Stimulated activated CD8-positive, alpha-beta memory T cell treated with anti-CD3 and anti-CD28 coated beads, Interleukin-15, amount 100 ng/mL, for 1 hour (primary cell): Measurements from ENCODE around the gene IRF9.

ENCODE experiments used
- DNase-seq: peaks from one replicate; pipeline ENCODE4 v3.0.0-alpha.2; 2020; ENCODE audit warnings: low read depth

The IRF9 gene

DNA sequence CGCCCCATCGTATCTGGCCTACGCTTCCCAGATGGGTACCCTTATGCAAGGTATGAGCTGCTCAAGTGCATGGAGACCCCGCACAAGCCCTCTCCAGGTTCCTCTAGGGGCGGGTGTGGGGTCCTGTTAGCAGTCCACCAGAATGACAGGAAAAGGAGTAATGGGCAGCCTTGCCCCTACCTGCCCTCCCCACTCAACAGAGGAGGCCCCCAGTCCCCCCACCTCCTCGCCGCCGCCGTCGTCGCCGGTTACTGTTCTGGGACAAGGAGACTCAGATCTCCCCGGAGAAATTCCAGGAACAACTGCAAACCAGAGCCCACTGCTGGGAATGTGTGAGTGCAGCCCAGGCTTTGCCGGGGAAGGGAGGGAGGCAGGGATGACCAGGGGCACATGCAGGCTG lies 16.8 kb downstream of the IRF9 start:
- DNase-seq = no peak

DNA sequence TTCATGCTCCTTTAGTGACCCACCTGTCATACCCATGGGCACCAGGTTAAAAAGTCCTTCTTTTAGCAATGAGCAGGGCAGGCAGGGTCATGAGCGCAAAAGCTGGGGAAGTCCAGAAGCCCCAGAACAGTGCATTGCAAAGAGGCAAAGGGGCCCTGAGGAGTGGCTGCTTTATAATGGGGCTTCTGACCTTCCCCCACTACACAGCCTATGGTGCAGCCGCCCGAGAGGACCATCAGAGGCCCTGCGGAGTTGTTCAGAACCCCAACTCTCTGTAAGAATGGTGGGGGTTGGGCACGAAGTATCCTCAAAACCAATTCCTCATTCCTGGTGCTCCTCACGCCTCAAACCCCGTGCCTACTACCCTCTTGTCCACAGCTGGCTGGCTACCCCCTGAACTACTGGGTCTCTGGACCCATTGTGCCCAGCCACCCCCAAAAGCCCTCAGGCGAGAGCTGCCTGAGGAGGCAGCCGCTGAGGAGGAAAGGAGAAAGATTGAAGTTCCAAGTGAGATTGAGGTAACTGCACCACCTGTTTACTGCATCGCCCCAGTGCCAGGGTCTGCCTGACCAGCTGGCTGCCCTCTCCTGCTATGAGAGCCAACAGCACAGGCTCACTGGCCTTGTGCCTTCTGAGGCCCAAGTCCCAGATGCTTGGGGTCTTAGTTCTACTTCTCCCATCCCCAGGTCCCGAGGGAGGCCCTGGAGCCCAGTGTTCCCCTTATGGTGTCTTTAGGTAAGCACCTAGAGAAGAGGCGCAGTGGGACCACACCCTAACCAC lies 17.5 kb downstream of the IRF9 start:
- no peak for DNase-seq

DNA sequence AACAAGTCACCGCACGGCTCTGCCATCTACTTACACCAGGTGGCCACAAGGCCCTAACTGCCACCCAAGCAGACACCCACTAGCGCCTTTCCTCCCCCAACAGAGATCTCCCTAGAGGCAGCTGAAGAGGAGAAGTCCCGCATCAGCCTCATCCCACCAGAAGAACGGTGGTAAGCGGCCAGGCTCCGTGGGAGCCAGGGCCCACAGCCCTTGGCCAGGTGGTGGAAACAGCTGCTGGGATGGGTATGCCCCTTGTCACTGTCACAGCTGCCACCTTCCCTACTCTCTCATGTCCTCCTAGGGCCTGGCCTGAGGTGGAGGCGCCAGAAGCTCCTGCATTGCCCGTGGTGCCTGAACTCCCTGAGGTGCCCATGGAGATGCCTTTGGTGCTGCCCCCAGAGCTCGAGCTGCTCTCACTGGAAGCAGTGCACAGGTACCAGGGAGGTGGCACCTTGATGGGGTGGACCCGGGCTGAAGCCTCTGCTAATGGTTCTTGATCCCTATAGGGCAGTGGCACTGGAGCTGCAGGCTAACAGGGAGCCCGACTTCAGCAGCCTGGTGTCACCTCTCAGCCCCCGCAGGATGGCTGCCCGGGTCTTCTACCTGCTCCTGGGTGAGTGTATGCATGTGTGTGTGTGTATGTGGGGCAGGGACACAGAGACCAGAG lies 18.4 kb downstream of the IRF9 start:
- DNase-seq = no peak

DNA sequence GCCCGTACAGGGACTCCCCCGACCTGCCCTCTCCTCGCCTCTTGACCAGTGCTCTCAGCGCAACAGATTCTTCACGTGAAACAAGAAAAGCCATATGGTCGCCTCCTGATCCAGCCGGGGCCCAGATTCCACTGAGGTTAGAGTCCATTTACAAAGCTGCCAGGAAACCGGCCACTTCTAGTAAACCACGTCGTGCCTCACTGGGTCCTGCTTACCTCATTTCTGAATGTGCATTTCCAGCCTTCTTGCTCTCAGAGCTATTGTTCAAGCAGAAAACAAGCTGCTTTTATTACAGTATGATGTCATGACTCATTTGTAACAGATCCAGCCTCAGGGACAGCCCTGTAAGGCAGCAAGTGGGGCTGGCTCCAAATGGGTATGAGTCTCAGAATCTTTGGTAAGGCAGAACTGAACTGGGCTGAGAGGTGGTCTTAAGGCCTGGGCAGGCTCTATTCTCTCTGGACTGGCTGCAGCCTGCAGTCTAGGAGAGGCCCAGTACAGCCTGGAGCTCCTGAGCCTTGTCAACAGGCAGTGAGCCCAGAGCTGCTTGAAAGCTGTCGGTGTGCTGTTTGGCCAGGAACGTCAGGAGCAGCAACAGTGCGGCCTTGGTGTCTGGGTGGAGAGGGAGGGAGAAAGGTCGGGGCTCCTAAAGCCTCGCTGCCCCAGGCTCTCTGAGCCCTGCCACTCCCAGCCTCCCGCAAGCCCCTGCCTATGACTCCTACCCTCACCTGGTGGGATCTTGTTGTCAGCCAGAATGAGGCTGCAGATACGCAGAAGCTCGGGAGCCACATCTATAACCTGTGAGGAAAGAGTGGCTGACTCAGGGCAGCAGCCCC lies 19.1 kb downstream of the IRF9 start:
- DNase-seq = no peak

GRCh38 chr14:24181371-24182077 lies 20.5 kb downstream of the IRF9 start:
- DNase-seq = no peak

GRCh38 chr14:24182110-24182882 lies 21.2 kb downstream of the IRF9 start:
- DNase-seq = no peak

- no peak for DNase-seq
These were observed 22.0 kb downstream of the IRF9 start for GRCh38 chr14:24183014-24183481.

DNA sequence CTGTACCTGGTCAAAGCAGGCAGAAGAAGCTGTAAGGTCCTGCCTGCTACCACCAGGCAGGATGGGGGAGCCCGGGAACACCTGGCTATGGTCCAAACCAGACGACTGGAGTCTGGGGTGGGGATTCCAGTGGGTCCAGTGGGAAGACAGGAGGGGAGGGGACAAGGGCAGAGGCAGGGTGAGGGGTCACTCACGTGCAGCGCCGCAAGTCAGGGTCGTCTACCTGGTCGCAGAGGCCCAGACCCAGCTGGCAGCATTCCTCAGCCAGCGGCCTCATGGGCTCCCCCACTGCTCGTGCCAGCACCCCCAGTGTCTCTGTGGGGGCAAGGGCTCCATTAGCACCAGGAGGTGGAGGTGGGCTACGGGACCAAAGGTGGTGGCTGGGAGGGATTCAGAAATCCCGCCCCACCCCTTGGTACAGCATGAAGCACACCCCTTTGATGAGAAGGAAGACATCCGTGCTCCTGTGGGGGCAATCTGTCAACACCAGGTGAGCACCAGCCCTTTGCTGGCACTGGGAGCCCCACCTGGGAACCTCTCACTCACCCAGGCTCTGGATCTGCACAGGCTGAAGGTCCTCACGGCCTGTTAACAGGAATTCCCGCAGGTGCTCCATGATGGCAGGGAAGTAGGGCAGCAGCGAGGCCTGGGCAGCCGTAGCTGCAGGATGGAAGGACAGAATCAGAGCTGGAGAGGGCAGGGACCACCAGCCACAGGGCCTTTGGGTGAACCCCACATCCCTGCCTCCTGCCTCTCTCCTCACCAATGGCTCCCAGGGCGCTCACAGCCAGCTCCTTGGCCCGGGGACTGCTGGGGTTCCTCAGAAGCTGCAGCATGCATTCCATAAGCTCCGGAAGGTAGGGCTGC lies 23.3 kb downstream of the IRF9 start:
- DNase-seq = no peak

DNA sequence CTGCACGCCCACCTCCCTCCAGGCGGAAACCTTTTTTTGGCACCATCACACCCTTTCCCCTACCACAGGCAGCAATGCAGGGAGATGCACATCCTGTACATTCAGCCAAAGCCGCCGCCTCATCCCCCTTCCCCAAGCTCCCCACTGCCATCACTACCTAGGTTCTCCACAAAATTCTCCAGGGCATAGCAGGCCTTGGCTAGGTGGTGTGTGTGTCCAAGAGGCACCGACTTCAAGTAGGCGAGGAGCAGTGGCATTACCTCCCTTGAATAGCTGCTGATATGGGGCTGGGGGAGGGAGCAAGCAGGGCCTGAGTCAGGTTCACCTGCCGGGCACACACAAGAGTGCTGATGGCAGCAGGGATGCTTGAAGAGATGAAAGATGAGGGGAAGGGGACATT lies 24.0 kb downstream of the IRF9 start:
- DNase-seq = no peak

- no peak for DNase-seq
These were observed 24.7 kb downstream of the IRF9 start for GRCh38 chr14:24185741-24186140.

GRCh38 chr14:24186831-24187538 lies 25.9 kb downstream of the IRF9 start:
- DNase-seq = no peak

DNA sequence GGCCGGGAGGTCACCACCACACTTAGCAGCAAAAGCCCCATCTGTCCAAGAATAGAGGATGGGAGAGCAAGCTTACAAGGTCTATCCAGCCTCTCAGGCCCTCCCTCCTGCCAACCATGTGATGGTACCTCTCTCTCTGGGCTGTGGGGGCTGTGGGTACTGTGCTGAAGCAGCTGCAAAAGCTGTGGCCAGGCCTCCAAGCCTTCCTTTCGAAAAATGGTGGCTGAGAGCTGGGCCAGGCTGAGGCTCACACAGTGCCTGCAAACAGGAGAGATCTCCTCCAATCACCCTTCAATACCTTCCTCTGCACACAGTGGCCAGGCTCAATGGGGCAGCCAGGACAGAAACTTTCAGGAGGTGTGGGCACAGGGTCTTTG lies 26.5 kb downstream of the IRF9 start:
- DNase-seq = no peak

- peak; percentile 92 for DNase-seq
These were observed 27.4 kb downstream of the IRF9 start, which contains the start of gene IPO4 for GRCh38 chr14:24188251-24189058. Gene IPO4, minus strand, starts transcription at chr14:24188816. Its CDS starts 29 bp downstream, at chr14:24188787.

DNA sequence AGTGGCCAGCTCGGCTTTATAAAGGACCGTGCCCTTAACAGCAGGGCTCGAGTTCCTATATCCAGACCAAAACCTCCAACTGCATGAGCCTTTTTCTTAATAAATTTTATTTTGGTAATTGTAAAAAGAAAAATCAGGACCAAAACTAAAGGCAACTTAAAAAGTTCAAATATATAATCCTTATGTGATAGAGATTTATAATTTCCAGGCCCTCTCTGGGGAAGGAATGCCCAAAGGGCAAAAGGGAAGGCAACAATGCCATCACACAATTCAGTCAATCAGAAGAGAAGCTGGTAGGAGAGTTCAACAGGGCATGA lies 28.0 kb downstream of the IRF9 start:
- DNase-seq = no peak

DNA sequence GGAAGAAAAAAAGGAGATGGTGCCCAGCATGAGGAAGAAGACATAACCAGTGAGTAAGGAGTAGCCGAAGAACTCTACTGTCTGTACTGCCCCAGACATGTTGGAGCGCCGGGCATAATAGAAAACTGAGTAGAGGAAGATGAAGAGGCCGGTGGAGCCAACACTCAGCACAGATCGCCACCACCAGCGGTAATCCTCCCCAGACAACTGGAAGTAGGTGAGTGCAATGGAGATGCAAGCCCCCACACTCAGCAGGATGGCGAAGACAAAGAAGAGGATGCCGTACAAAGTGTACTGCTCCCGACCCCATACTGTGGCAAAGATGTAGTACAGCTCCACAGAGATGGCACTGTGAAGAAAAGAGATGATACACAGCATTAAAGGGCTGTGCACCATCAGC lies 28.4 kb downstream of the IRF9 start:
- no peak for DNase-seq

GRCh38 chr14:24190416-24190815 lies 29.4 kb downstream of the IRF9 start:
- no peak for DNase-seq

DNA sequence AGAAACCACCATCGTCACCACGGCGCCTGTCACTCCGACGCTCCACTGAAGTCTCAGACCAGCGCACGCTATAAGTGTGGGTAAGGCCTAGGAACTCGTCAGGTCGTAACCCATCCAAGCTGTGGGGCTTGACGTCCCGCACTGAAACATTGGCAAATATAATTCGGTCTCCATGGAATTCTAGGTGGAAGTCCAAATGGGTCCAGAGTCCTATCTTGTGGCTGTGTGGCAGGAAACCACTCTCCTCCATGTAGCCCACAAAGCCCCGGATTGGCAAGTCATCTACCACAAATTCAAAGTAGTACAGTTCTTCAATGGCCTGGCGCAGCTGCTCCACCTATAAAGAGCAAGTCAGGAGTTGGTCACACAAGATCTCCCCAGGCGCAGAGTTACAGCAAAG lies 31.9 kb downstream of the IRF9 start:
- no peak for DNase-seq

- DNase-seq = no peak
These were observed 33.3 kb downstream of the IRF9 start for GRCh38 chr14:24194186-24194872.

DNA sequence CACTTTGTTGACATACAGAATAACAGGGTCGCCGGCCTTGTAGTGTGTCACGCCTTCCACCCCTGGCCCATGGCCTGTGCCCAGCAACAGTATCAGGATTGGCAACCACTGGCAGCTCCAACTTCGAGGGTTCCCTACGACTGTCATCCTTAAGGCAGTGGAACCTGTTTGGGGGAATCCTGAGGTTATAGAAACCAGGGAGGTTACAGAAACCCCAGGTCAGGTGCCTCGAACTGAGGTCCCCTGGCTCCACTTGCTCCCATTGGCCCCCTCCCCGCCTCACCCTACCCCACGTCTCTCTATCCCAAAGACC lies 33.8 kb downstream of the IRF9 start:
- DNase-seq = no peak
